Activated CD8-positive, alpha-beta memory T cell treated with anti-CD3 and anti-CD28 coated beads for 48 hours (primary cell): Measurements from ENCODE around the gene VILL.
"Not testable (repeated sequence)": the region's sequence is repeated elsewhere in the genome, so short reads cannot be mapped to it uniquely, and the experiment has no call there.

Experiments
- DNase-seq, 3 experiments: peaks; one replicate each; pipeline ENCODE4 v3.0.0-alpha.2; 2020; ENCODE audit warnings: low read depth in 2 of 3, low spot score in 2 of 3

Gene VILL

DNA sequence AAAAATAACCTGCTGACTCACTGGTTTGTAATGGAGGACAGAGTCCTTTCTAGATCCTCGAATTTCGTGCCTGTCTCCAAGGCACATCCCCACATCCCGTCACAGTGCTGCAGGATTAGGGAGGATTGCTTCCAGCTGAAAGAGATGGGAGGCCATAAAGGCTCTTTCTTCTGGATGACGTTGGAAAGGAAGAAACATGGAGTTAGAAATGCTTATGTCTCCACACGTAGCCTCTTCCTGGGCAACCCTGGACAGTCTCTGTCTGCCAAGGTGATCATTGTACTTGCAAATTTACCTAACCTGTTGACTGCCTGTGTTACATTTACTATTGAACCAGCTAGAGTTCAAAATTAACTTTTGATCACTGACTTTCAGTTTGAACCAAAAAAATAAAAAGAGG is 27.6 kb upstream of the VILL start:
- no peak for DNase-seq

GRCh38 chr3:37963635-37964034 is 27.0 kb upstream of the VILL start:
- no peak for DNase-seq

- no peak for DNase-seq
These were observed 26.4 kb upstream of the VILL start for GRCh38 chr3:37964146-37964545.

DNA sequence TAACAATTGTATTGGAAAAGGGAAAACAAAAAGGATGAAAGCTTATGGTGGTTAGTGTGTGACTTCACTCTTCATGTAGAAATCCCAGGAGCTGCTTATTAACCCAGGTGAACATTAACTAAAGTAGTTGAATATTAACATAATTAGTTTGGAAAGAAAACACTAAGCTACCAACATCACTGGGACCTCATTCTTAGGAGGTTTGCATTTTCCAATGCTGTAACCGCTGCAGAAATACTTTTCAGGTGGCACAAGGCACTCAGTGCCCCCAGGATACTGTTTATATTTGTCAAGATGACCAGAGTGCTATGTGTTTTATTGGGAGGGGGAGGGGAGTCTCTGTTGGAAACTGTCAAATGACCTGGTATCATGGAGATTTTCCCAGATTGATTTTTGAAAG is 25.9 kb upstream of the VILL start:
- DNase-seq = no peak

- peak in 2 of 3 experiments; percentile 26 to 29 for DNase-seq
These were observed 23.2 kb upstream of the VILL start for GRCh38 chr3:37967260-37967881.

- DNase-seq = no peak
These were observed 22.4 kb upstream of the VILL start for GRCh38 chr3:37968199-37968598.

GRCh38 chr3:37968813-37969595 is 21.6 kb upstream of the VILL start:
- DNase-seq = no peak

GRCh38 chr3:37969596-37970100 is 20.9 kb upstream of the VILL start:
- DNase-seq = no peak

DNA sequence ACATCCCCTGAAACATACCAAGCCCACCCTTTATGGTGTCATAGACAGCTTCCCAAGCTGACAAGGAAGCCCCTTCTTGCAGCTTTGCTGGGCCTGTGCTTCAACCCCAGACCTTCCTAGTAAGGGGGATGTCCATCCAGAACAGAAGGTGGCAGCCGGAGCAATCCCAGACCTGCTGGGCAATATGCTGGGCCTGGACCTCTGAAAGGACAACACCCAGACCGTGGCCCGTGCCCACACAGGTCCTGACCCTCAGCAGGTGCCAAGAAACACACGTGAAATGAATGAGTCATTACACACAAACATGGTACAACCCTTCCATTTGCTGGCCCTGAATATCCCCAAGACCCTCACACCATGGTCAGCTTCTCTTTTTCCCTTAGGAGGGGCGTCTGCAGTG is 19.8 kb upstream of the VILL start:
- no peak for DNase-seq

DNA sequence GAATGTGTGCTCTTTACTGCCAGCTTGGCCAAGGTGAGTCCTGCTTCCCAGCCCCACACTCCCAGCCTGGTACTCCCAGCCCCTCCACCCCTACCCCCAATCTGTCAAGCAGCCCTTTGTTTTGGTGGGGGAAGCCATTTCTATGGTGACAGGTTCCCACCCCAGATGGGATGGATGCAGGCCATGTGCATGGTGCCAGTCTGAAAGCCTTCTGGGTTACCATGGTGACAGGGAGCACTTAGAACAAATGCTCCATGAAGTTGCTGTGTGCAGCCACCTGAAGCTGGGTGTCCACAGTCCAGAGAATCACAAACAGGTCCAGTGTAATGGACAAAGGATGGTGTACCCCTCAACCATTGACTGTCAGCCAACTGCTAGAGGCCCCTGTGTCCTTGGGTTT is 19.1 kb upstream of the VILL start:
- DNase-seq = no peak

GRCh38 chr3:37972056-37972455 is 18.5 kb upstream of the VILL start:
- not testable (repeated sequence) for DNase-seq

- DNase-seq = no peak
These were observed 17.1 kb upstream of the VILL start for GRCh38 chr3:37973246-37974054.

- DNase-seq = peak in 2 of 3 experiments; percentile 17 to 36
These were observed 16.2 kb upstream of the VILL start for GRCh38 chr3:37974121-37975083.

DNA sequence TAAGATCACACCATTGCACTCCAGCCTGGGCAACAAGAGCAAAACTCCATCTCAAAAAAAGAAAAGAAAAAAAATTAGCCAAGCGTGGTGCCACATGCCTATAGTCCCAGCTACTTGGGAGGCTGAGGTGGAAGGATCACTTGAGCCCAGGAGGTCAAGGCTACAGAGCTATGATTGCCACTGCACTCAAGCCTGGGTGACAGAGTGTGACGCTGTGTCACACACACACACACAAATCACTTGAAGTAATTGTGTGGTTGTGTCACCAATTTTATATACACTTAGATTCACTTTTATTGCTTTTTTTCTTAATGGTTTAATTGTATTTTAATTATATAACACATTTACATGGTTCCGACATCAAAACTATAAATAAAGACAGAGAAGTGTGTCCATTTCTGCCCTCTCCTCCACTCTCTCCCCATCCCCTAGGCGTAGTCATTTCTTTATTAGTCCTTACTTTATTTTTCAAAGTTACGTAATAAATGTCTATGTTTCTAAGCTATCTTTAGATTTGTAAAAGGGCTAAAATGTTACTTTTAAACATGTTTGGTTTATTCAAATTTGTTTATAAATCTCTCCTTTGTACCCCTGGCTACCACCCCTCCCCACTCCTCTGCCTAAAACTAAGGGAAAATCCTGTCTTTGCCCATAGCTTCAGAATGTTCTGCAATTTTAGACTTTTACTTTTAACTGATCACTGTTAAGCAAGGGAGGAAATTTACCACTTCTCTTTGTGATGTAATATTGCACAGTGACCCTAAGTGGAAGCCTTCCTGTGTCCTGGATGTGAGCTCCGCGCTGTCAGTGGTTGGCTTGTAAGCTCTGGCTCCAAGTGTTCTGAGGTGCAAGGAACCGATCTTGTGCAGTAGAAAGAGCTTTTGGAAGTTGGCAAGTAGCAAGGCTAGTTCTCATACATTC is 10.8 kb upstream of the VILL start:
- no peak for DNase-seq

DNA sequence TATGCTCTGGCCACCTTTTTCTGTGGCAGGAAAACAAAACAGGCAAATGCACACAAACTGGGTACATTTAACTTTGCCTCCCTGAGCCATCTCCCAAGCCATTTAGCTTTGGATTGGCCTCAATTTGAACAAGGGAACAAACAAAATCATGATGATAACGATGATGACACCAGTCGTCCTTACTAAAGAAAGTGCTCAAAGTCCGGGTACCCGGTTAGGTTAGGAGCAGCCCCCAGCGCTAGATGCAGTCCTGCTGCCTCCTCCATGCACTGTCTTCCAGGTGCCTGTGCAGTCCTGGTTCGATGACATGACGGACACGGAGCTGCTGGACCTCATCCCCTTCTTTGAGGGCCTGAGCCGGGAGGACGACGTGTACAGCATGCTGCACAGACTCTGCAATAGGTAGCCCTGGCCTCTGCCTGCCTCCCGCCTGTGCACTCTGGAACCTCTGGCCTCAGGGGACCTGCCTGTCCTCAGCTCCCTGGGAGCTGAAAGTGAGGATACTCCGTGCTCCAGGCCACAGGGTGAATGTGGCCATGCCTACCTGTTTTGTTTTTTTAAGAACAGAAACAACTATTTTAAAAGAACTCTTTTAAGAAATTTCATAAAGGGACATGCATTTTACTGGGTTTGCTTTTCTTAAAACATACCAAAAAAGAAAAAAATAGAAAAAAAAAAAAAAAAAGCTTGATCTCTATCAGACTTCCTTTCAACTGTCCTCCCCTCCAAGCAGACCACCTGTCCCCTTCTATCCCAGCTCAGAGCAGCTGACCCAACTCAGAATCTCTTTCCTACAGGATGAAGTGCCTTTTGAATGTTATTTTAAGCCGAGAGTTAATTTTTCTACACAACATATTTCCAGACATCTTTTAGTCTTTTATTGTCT is 9.9 kb upstream of the VILL start:
- DNase-seq = no peak

DNA sequence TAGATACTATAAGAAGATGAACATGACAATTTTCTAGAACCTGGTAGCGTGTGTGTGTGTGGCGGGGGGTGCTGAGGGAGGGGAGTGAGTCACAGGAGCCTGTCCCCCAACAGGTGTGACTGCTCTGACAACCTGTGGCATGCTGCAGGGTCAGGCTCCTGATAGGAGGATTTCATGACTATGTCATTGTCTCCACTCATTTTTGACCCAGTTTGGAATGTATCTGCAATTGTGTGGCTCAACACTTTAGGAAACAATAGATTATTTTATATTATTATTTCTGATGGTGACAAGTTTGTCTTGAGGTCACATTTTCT is 9.3 kb upstream of the VILL start:
- no peak for DNase-seq

DNA sequence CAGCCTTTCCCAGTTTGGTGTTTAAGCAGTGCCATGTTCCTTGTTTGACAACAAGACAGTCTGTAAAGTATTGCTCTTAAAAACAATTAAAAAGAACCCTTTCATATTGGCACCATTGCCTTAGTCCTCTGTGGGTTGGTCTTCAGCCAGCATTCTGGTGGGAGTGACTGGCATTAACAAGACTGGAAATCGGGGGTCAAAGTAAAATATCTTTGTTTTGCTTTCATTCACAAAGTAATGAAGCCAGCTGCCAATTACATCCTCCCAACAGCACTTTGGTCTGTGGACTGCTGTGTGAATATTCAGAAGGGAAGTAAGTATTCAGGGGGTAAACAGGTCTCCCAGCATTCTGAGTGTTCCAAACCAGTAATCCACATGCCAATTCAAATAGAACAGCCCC is 8.3 kb upstream of the VILL start:
- no peak for DNase-seq

DNA sequence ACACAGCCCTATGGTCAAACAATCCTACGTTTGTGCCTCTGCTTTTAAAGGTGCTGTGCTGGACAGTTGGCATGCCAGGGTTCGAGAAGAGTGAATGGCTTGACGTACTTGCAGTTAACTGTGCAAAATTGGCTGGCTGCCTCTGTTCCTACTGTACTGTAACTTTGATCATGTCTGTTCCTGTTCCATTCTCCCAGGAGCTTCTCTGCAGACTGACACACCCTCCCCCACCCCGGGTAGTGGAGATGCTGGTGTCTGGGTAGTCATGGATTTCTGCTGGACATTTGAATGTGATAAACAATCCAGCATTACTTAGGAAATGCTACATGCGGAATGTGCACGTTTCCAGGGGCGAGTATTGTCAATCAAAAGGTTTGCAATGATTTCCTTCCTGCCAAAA is 6.5 kb upstream of the VILL start:
- no peak for DNase-seq

DNA sequence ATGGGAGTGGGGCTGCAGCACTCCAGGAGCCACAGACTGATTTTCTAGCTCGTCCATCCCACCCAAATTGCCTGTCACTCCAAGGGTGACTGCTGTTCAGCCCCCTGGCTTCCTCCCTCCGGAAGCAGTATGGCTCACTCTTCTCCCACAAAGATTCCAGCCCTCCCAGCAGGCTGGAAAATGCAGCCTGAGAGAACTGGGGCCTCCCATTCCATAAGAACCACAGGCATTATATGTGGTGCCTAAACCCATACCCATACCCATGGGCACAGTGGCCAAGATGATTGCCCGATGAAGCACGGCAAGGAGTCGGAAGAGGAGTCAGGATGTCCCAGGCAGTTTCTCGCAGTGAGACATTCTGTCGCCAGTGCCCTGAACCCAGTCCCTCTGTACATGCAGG is 6.0 kb upstream of the VILL start:
- DNase-seq = no peak
